ENCODE data around the gene SRPRA.
"Not testable (repeated sequence)": the region's sequence is repeated elsewhere in the genome, so short reads cannot be mapped to it uniquely, and the experiment has no call there.

SRPRA gene

DNA sequence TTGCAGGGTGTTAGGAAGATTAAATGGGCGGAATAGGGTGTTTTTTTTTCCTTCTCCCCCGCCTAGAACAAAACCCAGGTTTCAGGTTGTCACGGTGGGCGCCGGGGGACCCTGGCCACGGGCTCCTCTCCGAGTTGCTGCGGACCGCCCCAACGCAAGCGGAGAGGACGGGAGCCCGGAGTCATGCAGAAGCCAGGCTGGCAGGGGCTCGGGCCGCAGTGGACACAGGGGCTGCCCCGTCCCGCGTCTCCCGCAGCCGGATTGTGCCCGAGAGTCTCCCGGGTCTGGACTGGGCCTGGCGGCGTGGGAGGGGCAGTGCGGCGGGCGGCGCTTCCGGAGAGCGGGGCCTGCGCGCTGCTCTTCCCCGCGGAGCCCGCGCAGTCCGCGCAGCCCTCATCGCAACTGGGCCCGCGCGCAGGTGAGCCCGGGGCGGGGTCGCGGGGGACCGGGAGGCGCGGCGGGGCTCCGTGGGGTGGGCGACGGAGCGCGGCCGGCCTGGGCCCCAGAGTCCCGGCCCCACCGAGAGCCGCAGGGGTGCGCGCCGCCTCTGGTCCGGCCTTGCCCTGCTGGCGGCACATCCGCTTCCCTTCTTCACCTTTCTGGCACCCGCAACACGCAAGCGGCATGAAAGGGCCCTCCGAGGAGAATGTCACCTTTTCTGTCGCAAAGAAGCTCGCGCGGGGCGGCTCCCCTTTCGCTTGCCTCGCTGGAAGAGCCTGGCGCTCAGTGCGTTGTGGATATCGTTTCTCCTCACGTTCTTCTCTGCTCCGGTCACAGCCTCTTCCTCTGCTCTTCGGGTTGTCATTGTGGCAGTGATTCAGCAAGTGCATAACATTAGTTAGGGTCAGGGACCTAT lies 14.3 kb upstream of the SRPRA start, which contains the start of gene TIRAP:
TIRAP (plus strand) TSS at position 358 of the 856 bp plus-strand sequence. CDS start 7,802 bp downstream, outside the sequence.
- peak; percentile 86 for DNase-seq

DNA sequence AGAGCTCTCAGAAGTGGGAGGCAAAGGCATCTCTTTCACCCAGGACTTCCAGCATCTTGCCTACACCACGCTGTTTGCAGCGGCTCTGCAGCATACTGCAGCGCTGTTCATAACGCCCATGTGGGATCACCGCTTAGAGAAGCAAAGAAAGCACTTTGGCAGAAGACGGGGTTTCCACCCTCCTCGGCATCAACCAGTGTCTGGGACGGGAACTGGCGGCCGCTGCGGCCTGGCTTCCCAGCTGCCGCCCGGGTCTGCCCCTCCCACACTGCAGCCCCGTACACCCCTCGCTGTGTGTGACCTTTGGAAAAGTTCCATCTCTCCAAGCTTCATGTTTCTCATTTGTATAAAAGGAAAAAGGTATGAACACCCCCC lies 13.7 kb upstream of the SRPRA start:
- peak; percentile 78 for DNase-seq

DNA sequence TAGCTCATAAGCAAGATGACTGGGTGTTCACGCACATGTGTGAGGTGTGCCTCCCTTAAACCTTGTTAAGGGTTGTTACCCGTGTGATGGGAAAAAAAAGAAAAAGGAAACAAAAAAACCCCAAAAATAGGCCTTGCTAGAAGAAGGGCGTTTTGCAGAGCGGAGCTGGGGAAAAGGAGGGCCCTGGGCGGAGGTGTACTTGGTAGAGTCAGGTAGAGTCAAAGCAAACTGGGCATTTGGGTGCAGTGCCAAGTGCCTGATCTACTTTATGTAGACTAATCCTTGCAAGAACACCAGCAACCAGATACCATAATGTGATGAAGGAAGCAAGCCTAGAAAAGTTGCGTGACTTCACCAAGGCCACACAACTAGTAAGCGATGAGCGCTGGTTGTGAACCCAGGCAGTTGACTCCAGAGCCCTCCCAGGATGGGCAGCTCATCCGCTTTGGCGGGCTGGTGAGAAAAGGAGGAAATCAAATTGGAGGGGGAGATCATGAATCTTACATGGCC lies 13.0 kb upstream of the SRPRA start:
- DNase-seq, result peak; percentile 53

DNA sequence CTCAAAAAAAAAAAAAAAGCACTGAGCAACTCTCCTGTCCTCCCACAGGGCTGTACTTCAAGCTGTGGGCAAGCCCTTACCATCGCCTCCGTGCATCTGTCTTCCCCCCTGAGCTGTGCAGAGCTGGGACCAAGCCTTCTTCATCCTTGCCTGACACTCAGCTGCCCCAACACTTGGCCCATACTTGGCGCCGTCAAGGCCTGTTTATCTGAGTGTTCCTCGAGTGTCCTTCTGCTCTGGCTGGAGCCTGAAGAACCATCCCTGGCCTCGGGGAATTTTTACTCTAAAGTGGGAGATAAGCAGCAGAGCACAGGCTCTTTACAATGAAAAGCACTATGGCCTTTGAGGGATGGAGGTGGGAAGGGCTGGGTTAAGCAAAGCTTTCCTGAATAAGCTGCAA lies 12.6 kb upstream of the SRPRA start:
- peak; percentile 47 for DNase-seq

DNA sequence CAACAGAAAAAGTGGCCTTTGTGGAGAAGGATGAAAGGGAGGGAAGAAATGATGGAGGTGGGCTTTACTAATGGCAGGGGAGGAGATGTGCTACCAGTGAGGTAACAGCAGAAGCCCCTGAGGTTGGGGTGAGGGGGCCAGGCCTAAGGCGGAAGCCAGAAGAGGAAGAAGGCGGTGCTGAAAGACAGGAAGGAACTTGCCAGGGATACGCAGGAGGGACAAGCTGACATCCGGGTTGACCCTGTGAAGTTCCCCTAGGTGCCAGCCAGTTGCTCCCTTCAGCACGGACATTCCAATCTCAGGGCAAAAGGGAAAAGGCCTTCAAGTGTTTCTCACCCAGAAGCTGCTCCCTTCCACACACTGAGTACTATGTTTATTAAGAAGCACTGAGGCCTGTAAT lies 11.9 kb upstream of the SRPRA start:
- peak; percentile 61 for DNase-seq

DNA sequence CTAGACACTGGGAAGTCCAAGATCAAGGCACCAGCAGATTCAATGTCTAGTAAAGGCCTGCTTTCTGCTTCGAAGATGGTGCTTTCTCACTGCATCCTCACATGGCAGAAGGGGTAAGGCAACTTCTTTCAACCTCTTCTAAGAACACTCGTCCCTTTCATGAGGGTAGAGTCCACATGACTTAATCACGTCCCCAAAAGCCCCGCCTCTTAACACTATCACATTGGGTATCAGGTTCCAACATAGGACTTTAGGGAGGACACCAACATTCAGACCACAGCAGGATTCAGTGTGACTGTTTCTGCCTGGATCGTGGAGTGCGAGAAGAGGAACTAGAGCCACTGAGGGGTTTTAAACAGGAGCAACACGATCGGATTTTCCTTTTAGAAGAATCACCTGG lies 10.5 kb upstream of the SRPRA start:
- DNase-seq, result no peak

DNA sequence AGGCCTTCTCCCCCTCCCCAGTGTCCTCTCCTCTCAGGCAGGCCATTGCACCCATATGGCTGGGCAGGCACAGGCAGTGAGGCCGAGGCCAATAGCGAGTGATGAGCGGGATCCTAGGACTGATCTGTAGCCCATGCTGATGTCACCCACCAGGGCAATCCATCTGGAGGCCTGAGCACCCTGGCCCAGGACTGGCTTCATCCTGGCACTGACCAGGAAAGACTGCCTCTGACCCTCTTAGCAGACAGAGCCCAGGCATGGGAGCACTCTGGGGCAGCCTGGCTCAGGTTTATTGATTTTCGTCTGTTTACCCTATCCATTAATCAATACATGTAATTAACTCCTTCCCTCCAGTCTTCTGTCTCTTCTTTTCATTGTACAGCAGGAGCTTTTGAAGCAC lies 9.1 kb upstream of the SRPRA start:
- DNase-seq, result peak; percentile 43

DNA sequence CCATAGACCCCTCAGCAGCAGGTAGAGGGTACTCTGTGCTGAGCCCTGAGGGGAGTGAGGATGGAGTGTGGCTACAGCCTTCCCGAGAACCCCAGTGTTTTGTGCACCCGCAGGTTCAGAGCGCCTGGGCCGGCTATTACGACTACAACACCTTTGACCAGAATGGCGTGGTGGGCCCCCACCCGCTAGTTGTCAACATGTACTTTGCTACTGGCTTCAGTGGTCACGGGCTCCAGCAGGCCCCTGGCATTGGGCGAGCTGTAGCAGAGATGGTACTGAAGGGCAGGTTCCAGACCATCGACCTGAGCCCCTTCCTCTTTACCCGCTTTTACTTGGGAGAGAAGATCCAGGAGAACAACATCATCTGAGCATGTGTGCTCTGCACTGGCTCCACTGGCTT lies 8.6 kb upstream of the SRPRA start:
- peak; percentile 59 for DNase-seq

DNA sequence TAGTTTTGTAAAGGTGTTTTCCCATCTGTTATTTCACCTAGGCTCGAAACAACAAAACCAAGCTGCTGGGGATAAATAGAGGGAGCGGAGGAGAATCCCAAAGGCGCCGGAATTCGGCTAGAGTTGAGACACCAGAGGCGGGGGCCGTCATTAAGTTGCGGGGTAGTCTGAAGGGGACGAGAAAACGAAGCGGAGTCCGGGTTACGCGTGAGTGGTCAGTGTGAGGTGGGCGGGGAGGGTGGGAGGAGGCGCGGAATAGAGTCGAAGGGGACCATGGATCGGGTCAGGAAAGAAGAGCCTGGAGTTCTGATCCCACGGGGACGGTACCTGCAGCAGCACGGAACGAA lies 361 bp downstream of the SRPRA start:
- DNase-seq, result no peak

DNA sequence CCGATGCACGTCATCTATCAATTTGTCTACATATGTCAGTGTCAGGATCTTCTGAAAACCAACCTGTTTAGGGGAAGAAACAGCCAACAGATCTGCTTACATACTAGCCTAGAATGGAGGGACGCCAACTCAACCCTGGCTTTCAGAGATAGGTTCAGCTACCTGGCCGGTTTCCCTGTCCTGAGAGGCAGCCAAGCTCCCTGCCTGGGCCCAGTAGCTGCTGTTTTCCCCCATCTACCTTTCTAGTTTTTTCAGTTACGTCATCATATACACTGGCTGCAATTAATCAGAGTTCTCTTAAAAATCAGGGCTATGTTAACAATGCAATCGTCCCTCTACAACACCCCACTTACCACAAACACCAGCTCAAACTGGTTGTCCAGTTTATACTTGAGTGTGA lies 1.0 kb downstream of the SRPRA start:
- no peak for DNase-seq

DNA sequence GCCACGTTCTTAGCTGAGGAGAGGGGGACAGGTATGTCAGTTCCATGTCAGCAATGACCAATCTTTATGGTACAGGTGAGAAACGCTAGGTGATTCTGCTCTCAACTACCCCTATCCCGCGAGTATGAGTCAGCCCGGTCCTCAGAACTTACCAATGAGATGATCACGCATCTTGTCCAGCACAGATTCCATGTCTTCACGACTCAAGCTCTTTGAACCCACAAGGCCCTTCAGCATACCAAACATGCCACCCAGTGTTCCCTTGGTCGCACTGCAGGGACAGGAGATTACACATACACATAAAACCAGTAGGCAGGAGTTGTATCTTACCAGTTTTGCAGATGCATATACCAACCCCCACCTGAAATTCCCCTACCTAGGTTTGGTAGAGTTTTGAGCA lies 2.9 kb downstream of the SRPRA start:
- DNase-seq, result no peak

DNA sequence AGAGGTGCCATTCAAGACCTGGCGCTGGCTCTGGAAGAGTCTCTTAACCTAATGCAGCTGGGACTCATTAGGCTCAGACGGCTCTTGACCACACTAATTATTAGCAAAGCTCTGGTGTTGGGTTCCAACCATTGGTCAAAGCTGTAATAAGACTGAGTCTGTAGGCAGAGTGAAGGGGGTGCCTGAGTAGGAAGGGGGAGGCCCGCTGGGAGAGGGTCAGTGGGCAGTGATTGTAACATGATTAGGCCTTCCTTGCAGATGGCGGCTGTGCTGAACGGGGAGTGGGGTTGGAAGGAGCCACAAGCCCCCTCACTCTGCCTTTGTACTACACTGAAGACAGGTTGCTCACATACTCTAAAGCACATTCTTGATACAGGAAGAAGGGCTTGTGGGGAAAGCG lies 5.2 kb downstream of the SRPRA start:
- DNase-seq, result no peak

DNA sequence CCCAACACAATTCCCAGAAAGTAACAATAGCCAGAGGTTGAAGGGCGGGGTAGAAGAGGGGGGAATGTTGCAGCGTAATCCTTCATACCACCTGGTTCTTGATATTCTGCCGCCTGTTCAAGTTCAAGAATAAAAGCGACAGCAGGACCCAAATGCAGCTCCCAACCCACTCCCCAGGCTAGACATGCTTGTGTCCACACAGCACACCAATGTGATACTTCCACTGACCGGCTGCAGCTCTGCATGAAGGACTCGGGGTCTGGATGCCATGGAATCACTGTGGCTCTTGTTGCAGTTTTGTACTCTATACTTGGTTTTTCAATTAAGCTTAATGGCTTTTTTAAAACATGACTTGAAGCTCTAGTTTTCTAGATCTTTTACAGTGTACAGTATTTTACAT lies 6.5 kb downstream of the SRPRA start:
- DNase-seq, result no peak

DNA sequence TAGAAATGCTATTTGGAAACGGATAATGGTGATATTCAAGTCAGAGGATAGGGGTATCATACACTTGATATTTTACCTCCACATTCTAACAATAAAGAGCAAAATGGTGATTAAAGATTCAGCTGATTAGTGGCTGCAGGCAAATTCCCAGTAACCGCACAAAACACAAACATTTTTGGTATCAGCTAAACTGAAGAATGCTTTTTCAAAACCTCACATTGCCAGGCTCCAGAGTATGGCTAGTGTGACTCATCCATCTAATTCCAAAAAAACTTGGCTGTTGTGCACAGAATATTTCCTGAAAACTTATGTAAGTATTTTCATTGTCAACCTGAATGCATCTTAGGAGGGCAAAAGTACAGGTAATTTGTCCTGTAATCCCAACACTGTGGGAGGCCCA lies 10.9 kb downstream of the SRPRA start:
- no peak for DNase-seq

DNA sequence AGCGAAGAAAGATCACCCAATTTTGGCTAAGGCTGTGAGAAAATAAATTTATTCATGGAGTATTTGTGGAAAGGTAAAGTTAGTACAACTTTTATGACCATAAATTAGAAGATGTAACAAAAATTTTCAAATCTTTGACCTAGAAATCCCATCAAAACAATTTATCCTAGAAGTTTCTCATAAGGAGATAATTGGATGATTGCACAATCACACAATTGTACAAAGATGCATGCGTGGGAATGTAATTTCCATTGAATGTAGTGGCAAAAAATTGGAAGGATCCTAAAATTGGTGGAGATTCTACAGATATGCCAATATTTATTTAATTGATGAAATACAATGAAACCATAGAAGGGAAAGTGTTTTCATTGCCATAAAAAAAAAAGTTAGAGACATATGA lies 11.6 kb downstream of the SRPRA start:
- DNase-seq, result no peak

DNA sequence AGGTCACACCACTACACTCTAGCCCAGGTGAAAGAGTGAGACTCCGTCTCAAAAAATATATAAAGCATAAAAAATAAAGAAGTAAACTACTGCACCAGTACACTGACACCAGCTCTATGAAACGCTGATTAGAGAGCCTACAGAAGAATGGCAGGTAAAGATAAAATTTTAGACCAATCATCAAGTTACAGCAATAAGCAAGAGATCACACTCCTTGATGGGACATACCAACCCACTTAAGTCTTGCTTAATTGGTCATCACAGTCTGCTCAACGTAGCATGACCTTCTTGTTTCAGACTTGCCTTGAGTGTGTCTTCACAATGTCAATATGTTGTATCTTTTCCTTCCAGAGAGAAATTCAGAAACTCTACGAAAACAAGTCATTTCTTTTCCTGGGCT lies 12.5 kb downstream of the SRPRA start:
- no peak for DNase-seq

DNA sequence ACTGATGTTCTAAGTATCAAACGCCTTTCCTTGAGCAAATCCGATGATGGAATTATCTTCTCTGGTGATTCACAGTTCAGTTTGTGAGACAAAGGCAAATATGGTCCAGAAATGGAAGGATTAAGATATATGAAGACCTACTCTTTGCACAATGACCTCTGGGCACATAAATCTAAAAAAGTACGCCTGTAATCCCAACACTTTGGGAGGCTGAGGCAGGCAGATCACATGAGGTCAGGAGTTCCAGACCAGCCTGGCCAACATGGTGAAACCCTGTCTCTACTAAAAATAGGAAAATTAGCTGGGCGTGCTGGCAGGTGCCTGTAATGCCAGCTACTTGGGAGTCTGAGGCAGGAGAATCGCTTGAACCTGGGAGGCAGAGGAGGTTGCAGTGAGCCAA lies 13.2 kb downstream of the SRPRA start:
- DNase-seq, result not testable (repeated sequence)

DNA sequence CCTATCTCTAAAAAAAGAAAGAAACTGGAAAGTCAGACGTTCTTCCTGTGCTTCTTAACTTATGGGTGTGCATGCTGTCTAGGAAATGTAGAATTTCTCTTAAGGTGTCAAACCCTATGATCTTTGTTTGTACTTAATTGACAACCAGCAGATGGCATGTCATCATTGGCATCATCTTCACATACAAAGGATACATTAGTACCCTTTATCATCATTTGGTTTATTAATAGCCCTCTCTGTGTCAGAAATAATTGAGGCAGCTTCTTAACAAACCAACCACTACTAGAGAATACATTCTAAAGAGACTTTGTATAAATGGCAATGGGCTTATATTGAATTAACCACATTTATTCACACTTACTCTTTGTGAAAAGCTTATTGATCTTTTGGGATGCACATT lies 13.9 kb downstream of the SRPRA start:
- DNase-seq, result no peak

DNA sequence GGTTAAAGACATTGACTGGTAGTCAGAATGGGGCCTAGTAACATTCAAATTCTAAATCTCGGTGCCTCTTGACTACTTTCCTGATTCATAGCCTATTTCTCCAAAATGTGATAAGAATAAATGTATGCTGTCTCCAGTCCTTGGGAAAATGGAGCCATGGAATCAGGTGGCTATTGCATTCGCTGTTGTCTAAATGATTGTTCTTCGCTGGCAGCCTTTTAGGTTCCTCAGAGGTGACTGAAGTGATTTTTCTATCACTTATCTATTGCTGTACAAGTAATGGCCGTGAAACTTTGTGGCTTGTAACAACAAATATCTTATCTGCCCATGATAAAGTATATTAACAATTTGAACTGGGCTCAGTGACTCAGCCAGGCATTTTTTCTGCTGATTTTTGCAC lies 15.4 kb downstream of the SRPRA start:
- DNase-seq, result no peak

DNA sequence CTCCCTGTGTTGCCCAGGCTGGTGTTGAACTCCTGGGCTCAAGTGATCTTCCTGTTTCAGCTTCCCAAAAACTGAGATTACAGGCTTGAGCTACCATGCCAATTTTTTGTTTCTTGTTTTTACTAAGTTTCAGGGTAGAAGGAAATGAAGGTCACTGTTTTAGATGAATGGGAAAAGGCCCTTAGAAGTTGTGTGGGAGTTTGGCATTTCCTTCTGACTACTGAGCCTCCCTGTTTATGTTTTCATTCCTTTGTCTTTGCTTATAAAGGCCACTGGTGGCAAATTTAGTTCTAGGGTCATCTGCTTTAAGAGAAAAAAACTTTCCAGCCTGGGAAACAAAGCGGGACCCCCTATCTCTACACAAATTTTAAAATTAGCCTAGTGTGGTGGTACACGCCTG lies 22.1 kb downstream of the SRPRA start:
- no peak for DNase-seq

DNA sequence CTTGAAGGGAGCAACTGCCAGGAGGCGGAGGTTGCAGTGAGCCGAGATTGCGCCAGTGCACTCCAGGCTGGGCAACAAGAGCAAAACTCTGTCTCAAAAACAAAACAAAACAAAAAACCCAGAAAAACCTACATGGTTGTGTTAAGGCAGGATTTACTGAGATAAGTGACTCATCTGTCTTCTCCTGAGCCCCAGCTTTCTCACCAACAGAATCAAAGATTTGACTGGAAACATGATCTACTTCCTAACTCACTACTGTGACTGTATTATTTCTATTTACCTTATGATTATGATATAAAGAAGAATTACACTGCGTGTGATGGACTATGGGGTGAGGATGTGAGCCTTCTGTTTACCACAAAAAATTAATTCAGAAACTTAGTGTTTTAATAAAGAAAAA lies 35.3 kb downstream of the SRPRA start:
- DNase-seq, result no peak

DNA sequence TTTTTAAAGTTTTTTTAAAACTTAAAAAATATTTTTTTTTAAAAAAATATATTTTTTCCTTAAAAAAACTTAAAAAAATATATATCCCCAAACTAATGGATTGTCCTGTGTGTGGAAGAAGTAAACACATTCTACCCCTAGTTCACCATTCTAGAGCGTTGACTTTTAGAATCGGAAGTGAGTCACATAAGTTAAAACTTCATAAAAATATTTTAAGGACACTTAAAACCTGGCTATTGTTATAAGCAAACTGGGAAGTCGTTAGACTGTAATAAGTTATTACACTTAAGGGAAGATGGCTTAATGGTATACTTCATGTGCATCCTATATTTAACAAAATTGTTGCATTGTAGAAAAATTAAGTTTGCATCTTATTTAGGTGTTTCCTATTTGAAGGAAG lies 36.0 kb downstream of the SRPRA start:
- DNase-seq, result no peak

DNA sequence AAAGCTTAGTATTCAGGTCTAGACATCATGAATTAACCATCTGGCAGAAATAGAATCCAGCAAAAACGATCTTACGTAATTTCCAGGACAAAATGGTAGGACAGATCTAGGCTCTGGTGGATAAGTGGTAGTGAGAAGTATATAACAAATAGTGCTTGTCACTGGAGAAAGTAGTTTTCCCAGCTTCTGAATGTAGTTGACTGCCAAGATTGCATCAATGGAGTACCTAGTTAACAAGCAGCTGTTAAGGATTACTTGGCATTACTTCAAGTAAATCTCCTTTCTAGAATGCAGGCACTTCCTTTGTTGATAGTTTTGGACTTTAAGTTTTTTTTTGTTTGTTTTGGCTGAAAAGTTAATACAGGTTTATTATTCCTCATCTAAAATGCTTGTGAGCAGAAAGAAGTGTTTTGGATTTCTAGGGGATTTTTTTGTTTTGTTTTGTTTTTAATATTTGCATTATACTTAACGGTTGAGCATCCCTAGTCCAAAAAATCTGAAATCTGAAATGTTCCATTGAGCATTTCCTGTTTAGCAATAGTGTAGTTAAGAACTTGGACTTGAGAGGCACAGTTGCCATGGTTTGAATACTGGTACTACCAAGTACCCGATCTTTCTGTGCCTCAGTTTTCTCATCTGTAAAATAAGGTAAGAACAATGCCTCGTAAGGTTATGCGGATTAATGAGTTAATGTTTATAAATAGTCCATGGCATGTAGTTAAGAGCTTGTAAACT lies 36.8 kb downstream of the SRPRA start:
- DNase-seq, result no peak

DNA sequence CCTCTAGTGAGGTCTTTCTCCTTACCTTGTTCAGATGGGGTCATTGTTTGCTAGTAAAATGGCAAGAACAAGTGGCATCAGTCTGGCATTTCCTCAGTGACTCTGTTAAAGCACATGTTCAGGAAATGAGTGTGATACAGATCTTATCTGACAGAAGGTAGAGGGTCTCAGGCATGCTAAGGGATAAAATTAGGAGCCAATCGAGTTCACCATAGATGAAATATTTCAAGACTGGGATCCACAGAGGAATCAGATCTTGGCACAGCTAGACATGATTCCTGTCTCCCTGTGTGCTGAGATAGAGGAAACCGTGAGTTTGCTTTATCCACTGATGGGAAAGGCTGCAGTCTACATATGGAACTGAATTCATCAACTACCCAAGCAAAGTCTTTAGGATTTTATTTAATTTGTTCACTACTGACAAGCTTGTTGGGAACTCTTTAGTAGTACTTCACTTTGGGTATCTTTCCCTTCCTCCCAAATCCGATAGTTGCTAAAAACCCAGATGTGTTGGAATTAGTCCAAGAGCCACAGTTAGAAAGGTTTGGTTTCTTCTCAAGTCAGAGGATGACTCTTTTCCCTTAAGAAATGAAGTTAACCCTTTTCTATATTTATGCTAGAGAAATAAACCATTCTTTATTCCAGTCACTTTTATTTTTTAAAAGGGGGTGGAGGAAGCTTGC lies 38.7 kb downstream of the SRPRA start:
- no peak for DNase-seq

All from activated effector memory CD4-positive, alpha-beta T cell treated with anti-CD3 and anti-CD28 coated beads, Interleukin-2, amount 50 U/mL, for 16 hours (primary cell).